Endodermal cell (in vitro differentiated cells): ENCODE data around the gene HABP2. TPM values are rescaled to one million over a fixed set of nuclear protein-coding genes. Genes with fewer than 3 reads are reported as not detected.

Experiments
- DNase-seq: peaks from one replicate; pipeline ENCODE4 v3.0.0-alpha.2; 2017
- H3K27ac ChIP-seq: 2 replicates; pipeline ENCODE4 v1.5.1; 2013; ENCODE audit warnings: mild to moderate bottlenecking, low read depth, low read length, moderate library complexity
- H3K27me3 ChIP-seq: 2 replicates; pipeline ENCODE4 v1.6.1; 2013; ENCODE audit warnings: mild to moderate bottlenecking, low read length, moderate library complexity; ENCODE audit not compliant: insufficient read depth, control insufficient read depth, poor library complexity, severe bottlenecking
- H3K36me3 ChIP-seq: 2 replicates; pipeline ENCODE4 v1.7.0; 2013; ENCODE audit warnings: mild to moderate bottlenecking, low read length, moderate library complexity; ENCODE audit not compliant: control insufficient read depth, insufficient read depth
- H3K4me1 ChIP-seq: one replicate; pipeline ENCODE4 v1.7.0; 2013; ENCODE audit warnings: low read length; ENCODE audit not compliant: control insufficient read depth, insufficient read depth
- H3K4me3 ChIP-seq: 2 replicates; pipeline ENCODE4 v1.5.1; 2013; ENCODE audit warnings: mild to moderate bottlenecking, low read length, moderate library complexity
- H3K9ac ChIP-seq: 2 replicates; pipeline ENCODE4 v1.6.1; 2013; ENCODE audit warnings: mild to moderate bottlenecking, low read length, moderate library complexity; ENCODE audit not compliant: poor library complexity, severe bottlenecking; ENCODE audit errors: extremely low read depth
- H3K9me3 ChIP-seq: 2 replicates; pipeline ENCODE4 v1.6.1; 2013; ENCODE audit warnings: mild to moderate bottlenecking, low read length, moderate library complexity; ENCODE audit not compliant: control insufficient read depth
- H3K27ac Mint-ChIP-seq: 2 replicates; pipeline ENCODE4 v1.8.0; 2020; ENCODE audit warnings: mixed read lengths
- H3K27me3 Mint-ChIP-seq: 2 replicates; pipeline ENCODE4 v1.8.0; 2021; ENCODE audit warnings: mild to moderate bottlenecking, mixed read lengths; ENCODE audit not compliant: insufficient read depth
- H3K36me3 Mint-ChIP-seq: 2 replicates; pipeline ENCODE4 v1.8.0; 2020; ENCODE audit warnings: low read depth, mixed read lengths
- H3K4me1 Mint-ChIP-seq: 2 replicates; pipeline ENCODE4 v1.8.0; 2020; ENCODE audit warnings: mixed read lengths
- H3K4me3 Mint-ChIP-seq: 2 replicates; pipeline ENCODE4 v1.8.0; 2020; ENCODE audit warnings: mild to moderate bottlenecking, moderate library complexity, mixed read lengths
- H3K9me3 Mint-ChIP-seq: 2 replicates; pipeline ENCODE4 v1.8.0; 2020; ENCODE audit warnings: mild to moderate bottlenecking, mixed read lengths
- CTCF ChIP-seq: fragments of 200-600 bp; sonication (generic); conservative IDR thresholded peaks from 2 replicates; pipeline ENCODE4 v1.5.0; 2021; ENCODE audit warnings: antibody characterized with exemption, mild to moderate bottlenecking
- WGBS, 2 experiments: methylation state at CpG; one replicate each; pipeline versions ENCODE4 v1.1.5 to v1.1.7; 2013; ENCODE audit warnings: missing lambda C conversion rate in 2 of 2, mixed read lengths in 1 of 2; ENCODE audit not compliant: insufficient coverage in 1 of 2, insufficient read length in 1 of 2; 5-methylcytosine and 5-hydroxymethylcytosine counted together
- total RNA-seq, 2 donors: library from RNA; stranded (reverse); fragmentation: NEBNext Ultra II Directional in 1 of 2; extraction: Animal tissue kit (Norgen Biotek cat#: 25700) in 1 of 2; gene quantifications; 2 replicates in 1 of 2; 3 replicates in 1 of 2; pipeline ENCODE4 v1.2.1, GENCODE V29; 2021

The HABP2 gene
- total RNA-seq, 2 donors from 2014 or later: 0.71 to 1.6 TPM

DNA sequence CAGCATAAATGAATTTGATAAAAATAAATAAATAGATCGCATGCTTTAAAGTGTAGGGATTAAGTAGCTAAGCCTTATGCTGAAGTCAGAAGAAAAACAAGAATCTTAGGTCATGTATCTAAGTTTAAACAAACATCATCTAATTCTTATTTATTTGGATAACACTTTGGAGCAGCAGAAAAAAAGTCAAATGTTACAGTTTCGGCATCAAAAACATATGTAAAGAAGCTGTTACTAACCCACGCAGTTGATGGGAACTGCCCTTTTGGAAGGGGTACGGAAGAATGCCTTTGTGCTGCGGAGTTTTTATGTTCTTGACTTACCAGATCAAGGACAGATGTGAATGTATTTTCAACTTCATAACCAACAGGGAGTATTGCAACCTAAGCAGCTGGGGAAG is 37.3 kb upstream of the HABP2 start:
- H3K36me3 ChIP-seq: no peaks in the 10 kb centered on the region
- H3K27me3 ChIP-seq: no peaks in the 10 kb centered on the region
- Mint-ChIP-seq H3K27ac (no peak overlapping the region), H3K27me3 (peaks cover 5% of the 10 kb centered on the region), H3K36me3 (no peaks in the 10 kb centered on the region), H3K4me3 (no peak overlapping the region), H3K9me3 (peaks cover 9% of the 10 kb centered on the region), H3K4me1 (peaks cover 4% of the 10 kb centered on the region)
- WGBS, 2 experiments: 95 to 100% methylated on average over 3 to 5 of the region's 5 CpGs
- no peaks in the 10 kb centered on the region for H3K4me1 ChIP-seq
- no peak overlapping the region for H3K27ac ChIP-seq
- H3K9me3 ChIP-seq: peaks cover 9% of the 10 kb centered on the region
- no peak overlapping the region for H3K9ac ChIP-seq
- DNase-seq: no peak
- no peak overlapping the region for H3K4me3 ChIP-seq
- no peak for TF ChIP-seq CTCF

GRCh38 chr10:113516061-113516460 is 36.8 kb upstream of the HABP2 start:
- DNase-seq: no peak
- Mint-ChIP-seq H3K4me1 (peaks cover 7% of the 10 kb centered on the region), H3K9me3 (peaks cover 9% of the 10 kb centered on the region), H3K27ac (no peak overlapping the region), H3K36me3 (no peaks in the 10 kb centered on the region), H3K27me3 (peaks cover 4% of the 10 kb centered on the region), H3K4me3 (no peak overlapping the region)
- Histone ChIP-seq H3K36me3 (no peaks in the 10 kb centered on the region), H3K27me3 (no peaks in the 10 kb centered on the region), H3K9ac (no peak overlapping the region), H3K4me1 (no peaks in the 10 kb centered on the region), H3K9me3 (peaks cover 9% of the 10 kb centered on the region), H3K27ac (no peak overlapping the region), H3K4me3 (no peak overlapping the region)
- 93 to 96% methylated on average over 3 of the region's 3 CpGs for WGBS, 2 experiments
- no peak for TF ChIP-seq CTCF

GRCh38 chr10:113517165-113517900 is 35.5 kb upstream of the HABP2 start:
- Histone ChIP-seq H3K4me1 (no peaks in the 10 kb centered on the region), H3K27ac (no peak overlapping the region), H3K9ac (no peak overlapping the region), H3K9me3 (no peaks in the 10 kb centered on the region), H3K27me3 (no peaks in the 10 kb centered on the region), H3K36me3 (no peaks in the 10 kb centered on the region), H3K4me3 (no peak overlapping the region)
- no peak for TF ChIP-seq CTCF
- H3K27ac Mint-ChIP-seq: no peak overlapping the region
- no peaks in the 10 kb centered on the region for H3K36me3 Mint-ChIP-seq
- peaks cover 10% of the 10 kb centered on the region for H3K4me1 Mint-ChIP-seq
- H3K9me3 Mint-ChIP-seq: no peaks in the 10 kb centered on the region
- peaks cover 4% of the 10 kb centered on the region for H3K27me3 Mint-ChIP-seq
- H3K4me3 Mint-ChIP-seq: no peak overlapping the region
- peak; percentile 19 for DNase-seq
- WGBS, 2 experiments: 84 to 100% methylated on average over 3 to 10 of the region's 10 CpGs
